Mucosa of descending colon (tissue), 3 donors: ENCODE measurements around the gene NPHS2. TPM values are rescaled to one million over a fixed set of nuclear protein-coding genes. Genes with fewer than 3 reads are reported as not detected.

Source experiments
- ATAC-seq: fragments of 200-7000 bp; cut with Tn5 transposase; one replicate; pipeline ENCODE4 v1.9.1; 2020; ENCODE audit warnings: mild to moderate bottlenecking, moderate library complexity
- DNase-seq, 3 donors: peaks; one replicate each; pipeline ENCODE4 v3.0.0-alpha.2; 2020
- H3K36me3 ChIP-seq: fragments of 200-600 bp; one replicate; pipeline ENCODE4 v1.8.0; 2021; ENCODE audit warnings: low read depth, mild to moderate bottlenecking
- H3K4me1 ChIP-seq: fragments of 200-600 bp; one replicate; pipeline ENCODE4 v1.8.0; 2021; ENCODE audit warnings: low read depth, mild to moderate bottlenecking
- H3K4me3 ChIP-seq: fragments of 200-600 bp; one replicate; pipeline ENCODE4 v1.8.0; 2021; ENCODE audit warnings: mild to moderate bottlenecking
- H3K9me3 ChIP-seq: fragments of 200-600 bp; one replicate; pipeline ENCODE4 v1.8.0; 2021; ENCODE audit warnings: mild to moderate bottlenecking
- intact Hi-C, 2 donors: fragments of 100-400 bp; cut with DNase I in 1 of 2; cut with micrococcal nuclease in 1 of 2; formaldehyde crosslinking; loops; one replicate each; pipeline versions ENCODE4 v1.11.0 to v1.11.1; 2022; cut with DNase I, micrococcal nuclease
- total RNA-seq, 3 donors: library from RNA; stranded (reverse); fragmentation: NEBNext Ultra II Directional in 2 of 3; extraction: Animal tissue kit (Norgen Biotek cat#: 25700) in 2 of 3; gene quantifications; one replicate each; pipeline versions ENCODE4 v1.2.1 to v1.2.4, GENCODE V29; 2021 to 2023
- TF ChIP-seq, protein P1 (sequence below): fragments of 200-600 bp; IDR thresholded peaks from one replicate; pipeline ENCODE4 v1.8.0; 2022; ENCODE audit warnings: antibody characterized with exemption, mild to moderate bottlenecking
- donor health status: DM: no; HTN: no; CAD: no; lungs with moderate emphysema.
- donor health status: DM: no; HTN: no; CAD: no.
- donor health status: DM: no; HTN: yes; CAD: no.

NPHS2 gene
- total RNA-seq, 3 donors from 2014 or later, result not detected

DNA sequence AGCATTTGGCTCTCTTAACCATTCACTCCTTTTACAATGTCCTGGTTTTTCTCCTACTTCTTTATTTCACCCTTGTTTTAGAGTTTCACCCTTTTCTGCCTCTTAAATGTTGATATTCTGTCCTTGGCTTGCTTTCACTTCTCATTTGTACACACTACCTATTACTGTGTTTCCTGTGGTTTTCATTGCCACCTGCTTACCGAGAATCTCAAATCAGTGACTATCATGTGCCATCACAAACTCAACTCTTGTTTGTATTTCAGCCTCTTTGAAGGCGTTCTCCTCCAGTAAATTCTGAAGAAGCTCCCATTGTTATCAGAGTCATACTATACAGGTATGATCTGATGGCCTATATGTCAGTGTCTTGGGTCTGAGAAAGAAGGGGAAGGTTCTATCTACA lies 65.7 kb downstream of the NPHS2 start:
- DNase-seq (no peak), ATAC-seq (no peak)
- Histone ChIP-seq H3K9me3 (no peaks in the 10 kb centered on the region), H3K4me3 (no peak overlapping the region), H3K36me3 (no peaks in the 10 kb centered on the region), H3K4me1 (no peaks in the 10 kb centered on the region)
- TF ChIP-seq, protein P1, sequence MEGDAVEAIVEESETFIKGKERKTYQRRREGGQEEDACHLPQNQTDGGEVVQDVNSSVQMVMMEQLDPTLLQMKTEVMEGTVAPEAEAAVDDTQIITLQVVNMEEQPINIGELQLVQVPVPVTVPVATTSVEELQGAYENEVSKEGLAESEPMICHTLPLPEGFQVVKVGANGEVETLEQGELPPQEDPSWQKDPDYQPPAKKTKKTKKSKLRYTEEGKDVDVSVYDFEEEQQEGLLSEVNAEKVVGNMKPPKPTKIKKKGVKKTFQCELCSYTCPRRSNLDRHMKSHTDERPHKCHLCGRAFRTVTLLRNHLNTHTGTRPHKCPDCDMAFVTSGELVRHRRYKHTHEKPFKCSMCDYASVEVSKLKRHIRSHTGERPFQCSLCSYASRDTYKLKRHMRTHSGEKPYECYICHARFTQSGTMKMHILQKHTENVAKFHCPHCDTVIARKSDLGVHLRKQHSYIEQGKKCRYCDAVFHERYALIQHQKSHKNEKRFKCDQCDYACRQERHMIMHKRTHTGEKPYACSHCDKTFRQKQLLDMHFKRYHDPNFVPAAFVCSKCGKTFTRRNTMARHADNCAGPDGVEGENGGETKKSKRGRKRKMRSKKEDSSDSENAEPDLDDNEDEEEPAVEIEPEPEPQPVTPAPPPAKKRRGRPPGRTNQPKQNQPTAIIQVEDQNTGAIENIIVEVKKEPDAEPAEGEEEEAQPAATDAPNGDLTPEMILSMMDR, result no peak
- intact Hi-C loops, result no loop called here

DNA sequence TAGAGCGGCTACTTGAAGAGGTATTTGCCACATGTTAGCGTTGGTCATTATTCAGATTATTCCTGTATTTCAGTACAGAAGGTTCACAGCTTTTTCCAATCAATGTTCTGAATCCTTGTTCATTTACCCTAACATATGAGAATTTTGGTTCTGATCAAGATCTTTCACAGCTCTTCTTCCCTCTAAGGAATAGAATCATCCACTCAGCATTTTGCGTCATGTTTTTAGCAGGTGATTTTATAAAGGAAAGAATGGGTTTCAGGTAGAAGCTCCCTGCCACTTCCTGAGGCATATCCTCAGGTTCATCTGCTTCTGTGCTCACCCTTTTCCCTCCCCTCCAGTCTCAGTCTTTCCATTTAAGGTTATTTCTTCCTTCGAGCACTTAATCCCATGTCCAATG lies 66.4 kb downstream of the NPHS2 start:
- Histone ChIP-seq H3K4me1 (no peaks in the 10 kb centered on the region), H3K36me3 (no peaks in the 10 kb centered on the region), H3K9me3 (no peaks in the 10 kb centered on the region), H3K4me3 (no peak overlapping the region)
- intact Hi-C loops, result no loop called here
- ATAC-seq (no peak), DNase-seq (no peak)
- TF ChIP-seq, protein P1, result no peak

DNA sequence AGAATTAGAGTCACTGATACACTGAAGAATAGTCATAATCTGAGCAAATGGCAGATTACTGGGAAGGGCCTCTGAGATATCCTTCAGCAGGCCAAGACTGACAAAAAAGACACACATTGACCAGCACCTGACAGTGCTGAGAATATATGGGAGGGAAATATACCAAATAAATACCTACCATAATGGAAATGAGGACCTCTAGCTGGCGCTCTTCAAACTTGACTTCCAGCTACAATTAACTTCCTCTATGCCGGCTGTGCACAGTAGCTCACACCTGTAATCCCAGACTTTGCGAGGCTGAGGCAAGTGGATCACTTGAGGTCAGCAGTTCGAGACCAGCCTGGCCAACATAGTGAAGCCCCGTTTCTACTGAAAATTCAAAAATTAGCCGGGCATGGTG lies 69.5 kb downstream of the NPHS2 start:
- intact Hi-C loops, result no loop called here
- no peaks in the 10 kb centered on the region for H3K9me3 ChIP-seq
- H3K4me1 ChIP-seq, result no peaks in the 10 kb centered on the region
- DNase-seq, result no peak
- ATAC-seq, result no peak
- H3K4me3 ChIP-seq, result no peak overlapping the region
- TF ChIP-seq, protein P1, result no peak
- no peaks in the 10 kb centered on the region for H3K36me3 ChIP-seq

Other genes starting within 250 kb of the NPHS2 start
- 10 to 100 TPM in 2 of 3 donors, 1 to 10 TPM in 1; 5.6 to 21.1 (median 10.2) TPM for gene AXDND1, start 210.0 kb downstream of the NPHS2 start, total RNA-seq
- 1 to 10 TPM in 1 of 3 donors, under 1 TPM in 2; 0.76 to 2.2 (median 0.92) TPM for gene TDRD5, start 15.9 kb upstream of the NPHS2 start, total RNA-seq
- gene FAM163A, start 167.3 kb upstream of the NPHS2 start, total RNA-seq, result 1 to 10 TPM in 1 of 3 donors, under 1 TPM in 2; 0.31 to 1.6 (median 0.32) TPM